Skeletal muscle tissue (tissue), 4 donors: ENCODE measurements around the gene CLEC11A. TPM values are rescaled to one million over a fixed set of nuclear protein-coding genes. Genes with fewer than 3 reads are reported as not detected.
"Not testable (repeated sequence)": the region's sequence is repeated elsewhere in the genome, so short reads cannot be mapped to it uniquely, and the experiment has no call there.

ENCODE experiments used
- H3K27ac ChIP-seq: one replicate; pipeline ENCODE4 v1.7.0; 2013; ENCODE audit warnings: mild to moderate bottlenecking, low read depth, low read length, inconsistent platforms
- H3K27me3 ChIP-seq, 3 donors: one replicate each; pipeline ENCODE4 v1.7.0; 2013; ENCODE audit warnings: low read length in 3 of 3; ENCODE audit not compliant: control insufficient read depth in 3 of 3, insufficient read depth in 3 of 3
- H3K36me3 ChIP-seq, 3 donors: one replicate each; pipeline ENCODE4 v1.7.0; 2013; ENCODE audit warnings: low read length in 3 of 3; ENCODE audit not compliant: control insufficient read depth in 3 of 3, insufficient read depth in 3 of 3
- H3K4me1 ChIP-seq, 3 donors: one replicate each; pipeline ENCODE4 v1.7.0; 2013; ENCODE audit warnings: low read length in 3 of 3, mild to moderate bottlenecking in 3 of 3; ENCODE audit not compliant: control insufficient read depth in 3 of 3, insufficient read depth in 3 of 3
- H3K4me3 ChIP-seq, 3 donors: one replicate each; pipeline ENCODE4 v1.7.0; 2013; ENCODE audit warnings: low read length in 3 of 3
- H3K9ac ChIP-seq, 3 donors: one replicate each; pipeline ENCODE4 v1.7.0; 2013; ENCODE audit warnings: low read length in 3 of 3, mild to moderate bottlenecking in 3 of 3, moderate library complexity in 2 of 3, low read depth in 1 of 3
- H3K9me3 ChIP-seq, 3 donors: one replicate each; pipeline ENCODE4 v1.7.0; 2013; ENCODE audit warnings: low read length in 3 of 3; ENCODE audit not compliant: control insufficient read depth in 3 of 3
- total RNA-seq: library from RNA; depleted of rRNA; stranded (reverse); fragments of >200 nt; gene quantifications from one replicate; pipeline ENCODE4 v1.2.3, GENCODE V29; 2014
- donor health status: Osteomylitis.

Gene CLEC11A
- total RNA-seq, 1 donor from 2014 or later: 11.5 TPM

- Histone ChIP-seq H3K4me3 (no peak overlapping the region), H3K4me1 (no peaks in the 10 kb centered on the region), H3K27ac (no peak overlapping the region), H3K36me3 (no peaks in the 10 kb centered on the region), H3K9ac (no peak overlapping the region), H3K9me3 (peaks cover 0 to 4% (median 0%) of the 10 kb centered on the region in 3 donors), H3K27me3 (peaks cover 0 to 12% (median 6%) of the 10 kb centered on the region in 3 donors)
Measured at GRCh38 chr19:50768277-50768676, 45.1 kb downstream of the CLEC11A start.

- H3K36me3 ChIP-seq, H3K27ac ChIP-seq, H3K4me3 ChIP-seq, H3K9ac ChIP-seq, H3K9me3 ChIP-seq, H3K4me1 ChIP-seq: not testable (repeated sequence)
- peaks cover 0 to 17% (median 6%) of the 10 kb centered on the region in 3 donors for H3K27me3 ChIP-seq
Measured at GRCh38 chr19:50770164-50770563, 47.0 kb downstream of the CLEC11A start, which contains the start of gene GPR32. Gene GPR32 (plus strand): TSS chr19:50770464. CDS start chr19:50770601, 137 bp downstream.

DNA sequence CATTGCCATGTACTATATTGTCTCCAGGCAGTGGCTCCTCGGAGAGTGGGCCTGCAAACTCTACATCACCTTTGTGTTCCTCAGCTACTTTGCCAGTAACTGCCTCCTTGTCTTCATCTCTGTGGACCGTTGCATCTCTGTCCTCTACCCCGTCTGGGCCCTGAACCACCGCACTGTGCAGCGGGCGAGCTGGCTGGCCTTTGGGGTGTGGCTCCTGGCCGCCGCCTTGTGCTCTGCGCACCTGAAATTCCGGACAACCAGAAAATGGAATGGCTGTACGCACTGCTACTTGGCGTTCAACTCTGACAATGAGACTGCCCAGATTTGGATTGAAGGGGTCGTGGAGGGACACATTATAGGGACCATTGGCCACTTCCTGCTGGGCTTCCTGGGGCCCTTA, 47.7 kb downstream of the CLEC11A start:
- Histone ChIP-seq H3K4me1 (no peaks in the 10 kb centered on the region), H3K27me3 (peaks cover 0 to 17% (median 6%) of the 10 kb centered on the region in 3 donors), H3K36me3 (no peaks in the 10 kb centered on the region)

DNA sequence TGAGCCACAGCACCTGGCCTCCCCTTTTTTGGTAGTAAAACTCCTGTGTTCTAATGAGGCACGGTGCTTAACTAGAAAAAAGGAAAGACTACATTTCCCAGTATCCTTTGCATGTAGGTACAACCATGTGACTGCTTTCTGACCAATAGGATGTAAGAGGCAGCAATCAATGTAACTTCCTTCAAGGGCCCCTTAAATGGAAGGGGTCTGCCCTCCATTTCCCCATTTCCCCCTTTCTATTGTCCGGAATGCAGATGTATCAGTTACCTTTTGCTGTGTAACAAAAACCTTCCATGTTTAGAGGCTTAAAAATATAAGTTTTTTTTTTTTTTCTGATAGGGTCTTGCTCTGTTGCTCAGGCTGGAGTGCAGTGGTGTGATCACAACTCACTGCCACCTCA, 49.3 kb downstream of the CLEC11A start:
- Histone ChIP-seq H3K9ac (no peak overlapping the region), H3K27ac (no peak overlapping the region), H3K9me3 (peaks cover 0 to 4% (median 0%) of the 10 kb centered on the region in 3 donors), H3K36me3 (no peaks in the 10 kb centered on the region), H3K4me3 (no peak overlapping the region), H3K4me1 (no peaks in the 10 kb centered on the region), H3K27me3 (peaks cover 6 to 18% (median 7%) of the 10 kb centered on the region in 3 donors)

More for the DNA sequence above, 47.7 kb downstream of the CLEC11A start:
- peaks cover 0 to 4% (median 0%) of the 10 kb centered on the region in 3 donors for H3K9me3 ChIP-seq
- no peak overlapping the region for H3K4me3 ChIP-seq
- H3K9ac ChIP-seq: no peak overlapping the region
- H3K27ac ChIP-seq: no peak overlapping the region

GRCh38 chr19:50772912-50773311, 49.7 kb downstream of the CLEC11A start:
- not testable (repeated sequence) for H3K27ac ChIP-seq, H3K9ac ChIP-seq, H3K4me3 ChIP-seq, H3K4me1 ChIP-seq, H3K36me3 ChIP-seq, H3K9me3 ChIP-seq
- H3K27me3 ChIP-seq: peaks cover 10 to 23% (median 11%) of the 10 kb centered on the region in 3 donors

DNA sequence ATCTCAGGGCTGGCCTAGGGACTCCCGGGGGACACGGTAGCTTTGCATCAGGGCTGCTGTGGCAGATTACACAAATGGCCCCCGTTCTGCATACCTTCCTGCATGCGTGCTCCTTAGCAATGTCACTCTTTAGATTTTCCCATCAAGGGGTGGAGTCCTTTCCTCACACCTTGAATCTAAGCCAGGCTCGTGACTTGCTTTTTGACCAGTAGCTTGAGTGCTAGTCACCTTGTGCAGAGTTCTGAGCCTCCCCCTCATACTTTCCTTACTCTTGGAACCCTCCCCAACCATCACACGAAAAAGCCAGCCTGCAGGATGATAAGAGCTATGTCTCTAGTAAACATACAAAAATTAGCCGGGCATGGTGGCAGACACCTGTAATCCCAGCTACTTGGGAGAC, 50.3 kb downstream of the CLEC11A start:
- H3K9me3 ChIP-seq, H3K27ac ChIP-seq, H3K9ac ChIP-seq, H3K36me3 ChIP-seq, H3K4me3 ChIP-seq, H3K4me1 ChIP-seq: not testable (repeated sequence)
- H3K27me3 ChIP-seq: peaks cover 15 to 28% (median 17%) of the 10 kb centered on the region in 3 donors

Other genes with a start within 250 kb of the CLEC11A start
- 29.2 TPM for gene EMC10, start 246.9 kb upstream of the CLEC11A start, total RNA-seq
- 0.52 TPM for gene GARIN5A, start 246.5 kb upstream of the CLEC11A start, total RNA-seq
- 13.0 TPM for gene JOSD2, start 212.2 kb upstream of the CLEC11A start, total RNA-seq
- not detected for gene ASPDH, start 209.5 kb upstream of the CLEC11A start, total RNA-seq
- 5.2 TPM for gene LRRC4B, start 154.9 kb upstream of the CLEC11A start, total RNA-seq
- gene SYT3, start 83.5 kb upstream of the CLEC11A start, total RNA-seq: not detected
- not detected for gene C19orf81, start 73.9 kb upstream of the CLEC11A start, total RNA-seq
- 6.8 TPM for gene SHANK1, start 3.6 kb upstream of the CLEC11A start, total RNA-seq
- gene GPR32, start 47.1 kb downstream of the CLEC11A start, total RNA-seq: not detected
- not detected for gene ACP4, start 67.1 kb downstream of the CLEC11A start, total RNA-seq
- not detected for gene KLK1, start 100.4 kb downstream of the CLEC11A start, total RNA-seq
- not detected for gene KLK15, start 110.2 kb downstream of the CLEC11A start, total RNA-seq
- not detected for gene KLK3, start 131.6 kb downstream of the CLEC11A start, total RNA-seq
- gene KLK2, start 150.1 kb downstream of the CLEC11A start, total RNA-seq: not detected
- gene KLK4, start 188.0 kb downstream of the CLEC11A start, total RNA-seq: not detected
- gene KLK5, start 229.7 kb downstream of the CLEC11A start, total RNA-seq: not detected
- gene KLK6, start 246.2 kb downstream of the CLEC11A start, total RNA-seq: not detected